SK-N-SH (cell line): ENCODE data around the gene VASN.

Experiments used
- CHD2 ChIP-seq: fragments of 150-350 bp; IDR thresholded peaks from 2 replicates; pipeline ENCODE4 v1.6.1; 2018; ENCODE audit warnings: low read length; ENCODE audit not compliant: partially characterized antibody
- CTCF ChIP-seq: fragments of 200-600 bp; sonication (generic); IDR thresholded peaks from 2 replicates; pipeline ENCODE4 v1.6.1; 2017; ENCODE audit warnings: antibody characterized with exemption, mild to moderate bottlenecking, moderate library complexity
- EP300 ChIP-seq, 2 experiments: IDR thresholded peaks; 2 replicates each; pipeline versions ENCODE4 v1.4.0 to v1.6.1; 2012; ENCODE audit warnings: borderline replicate concordance in 1 of 2, low read depth in 1 of 2, low read length in 1 of 2
- GABPA ChIP-seq: IDR thresholded peaks from 2 replicates; pipeline ENCODE4 v1.4.0; 2012; ENCODE audit warnings: low read depth, mild to moderate bottlenecking
- JUND ChIP-seq: IDR thresholded peaks from 2 replicates; pipeline ENCODE4 v1.4.0; 2012
- MAX ChIP-seq: IDR thresholded peaks from 2 replicates; pipeline ENCODE4 v1.4.0; 2012; ENCODE audit warnings: low read depth
- MXI1 ChIP-seq: IDR thresholded peaks from 2 replicates; pipeline ENCODE4 v1.6.1; 2012; ENCODE audit warnings: mild to moderate bottlenecking, low read depth, low read length, improper control_type of control experiment
- POLR2AphosphoS5 ChIP-seq: IDR thresholded peaks from 2 replicates; pipeline ENCODE4 v1.6.1; 2012; ENCODE audit warnings: low read depth, low read length
- SIN3A ChIP-seq: IDR thresholded peaks from 2 replicates; pipeline ENCODE4 v1.6.1; 2012; ENCODE audit warnings: low read depth, mild to moderate bottlenecking, low read length, moderate library complexity, borderline replicate concordance
- SMC3 ChIP-seq: IDR thresholded peaks from 2 replicates; pipeline ENCODE4 v1.6.1; 2012; ENCODE audit warnings: low read depth, low read length, improper control_type of control experiment
- TAF1 ChIP-seq: IDR thresholded peaks from 2 replicates; pipeline ENCODE4 v1.6.1; 2012; ENCODE audit warnings: low read depth, mild to moderate bottlenecking, low read length, moderate library complexity, borderline replicate concordance
- USF1 ChIP-seq: IDR thresholded peaks from 2 replicates; pipeline ENCODE4 v1.4.0; 2012; ENCODE audit warnings: low read depth, borderline replicate concordance
- YY1 ChIP-seq: IDR thresholded peaks from 2 replicates; pipeline ENCODE4 v1.4.0; 2012; ENCODE audit warnings: low read depth, mild to moderate bottlenecking

GRCh38 chr16:4404247-4404966 lies 32.8 kb downstream of the VASN start:
- peak; percentile 34; the same call in 1 of the 2 replicates for TF ChIP-seq SMC3
- no peak for TF ChIP-seq SIN3A
- peak; percentile 98 for TF ChIP-seq CTCF
- TF ChIP-seq TAF1, result no peak
- no peak for TF ChIP-seq YY1
- no peak for TF ChIP-seq GABPA
- TF ChIP-seq MXI1, result no peak
- no peak for TF ChIP-seq POLR2AphosphoS5
- TF ChIP-seq USF1, result no peak
- no peak for TF ChIP-seq JUND
- TF ChIP-seq CHD2, result no peak
- no peak for TF ChIP-seq EP300 (IDR thresholded peaks at IDR 0.05; ENCODE audit: borderline replicate concordance in 1 of 2, low read depth in 1 of 2, low read length in 1 of 2)
- no peak for TF ChIP-seq MAX
